ENCODE results near the gene MED28.

MED28 gene

GRCh38 chr4:17587094-17587822, 27.2 kb upstream of the MED28 start:
- no peaks in the 10 kb centered on the region for H3K4me1 ChIP-seq (ENCODE audit: low read length)
- H4K20me1 ChIP-seq (ENCODE audit: insufficient read depth, low read length), result no peaks in the 10 kb centered on the region
- H3K4me3 ChIP-seq (ENCODE audit: low read length), result no peak overlapping the region
- peaks cover 10% of the 10 kb centered on the region for H3K36me3 ChIP-seq (replicated peaks; ENCODE audit: insufficient read depth, low read length)
- TF ChIP-seq CTCF (IDR thresholded peaks at IDR 0.05; ENCODE audit: low read length) (no peak), EZH2phosphoT487 (IDR thresholded peaks at IDR 0.05; ENCODE audit: low read length) (no peak), EZH2 (optimal IDR thresholded peaks at IDR 0.05; ENCODE audit: low read depth, low read length) (no peak)
- peaks cover 42% of the 10 kb centered on the region for H3K79me2 ChIP-seq (ENCODE audit: low read length)
- H3K9ac ChIP-seq (ENCODE audit: low read length), result no peak overlapping the region
- no peak overlapping the region for H3K27ac ChIP-seq (ENCODE audit: low read length)
- no peaks in the 10 kb centered on the region for H3F3A ChIP-seq (ENCODE audit: insufficient read depth, low read length)
- H3K4me2 ChIP-seq (ENCODE audit: low read depth, low read length), result no peak overlapping the region
- H3K9me2 ChIP-seq (replicated peaks; ENCODE audit: insufficient read depth, low read length), result no peaks in the 10 kb centered on the region
- no peak overlapping the region for H2AFZ ChIP-seq (ENCODE audit: low read length)
- no peaks in the 10 kb centered on the region for H3K9me3 ChIP-seq (replicated peaks; ENCODE audit: insufficient read depth, low read length)
- DNase-seq, result no peak
- H3K27me3 ChIP-seq (replicated peaks; ENCODE audit: insufficient read depth, low read length), result no peaks in the 10 kb centered on the region

- Histone ChIP-seq H3K27me3 (replicated peaks; ENCODE audit: insufficient read depth, low read length) (no peaks in the 10 kb centered on the region), H3K27ac (ENCODE audit: low read length) (no peak overlapping the region), H4K20me1 (ENCODE audit: insufficient read depth, low read length) (no peaks in the 10 kb centered on the region), H2AFZ (ENCODE audit: low read length) (no peak overlapping the region), H3K9ac (ENCODE audit: low read length) (no peak overlapping the region), H3K4me3 (ENCODE audit: low read length) (no peak overlapping the region), H3K36me3 (replicated peaks; ENCODE audit: insufficient read depth, low read length) (peaks cover 13% of the 10 kb centered on the region), H3K4me1 (ENCODE audit: low read length) (no peaks in the 10 kb centered on the region), H3K9me3 (replicated peaks; ENCODE audit: insufficient read depth, low read length) (no peaks in the 10 kb centered on the region), H3F3A (ENCODE audit: insufficient read depth, low read length) (no peaks in the 10 kb centered on the region), H3K4me2 (ENCODE audit: low read depth, low read length) (no peak overlapping the region), H3K79me2 (ENCODE audit: low read length) (peaks cover 48% of the 10 kb centered on the region), H3K9me2 (replicated peaks; ENCODE audit: insufficient read depth, low read length) (no peaks in the 10 kb centered on the region)
- no peak for DNase-seq
- no peak for TF ChIP-seq CTCF (IDR thresholded peaks at IDR 0.05; ENCODE audit: low read length)
- no peak for TF ChIP-seq EZH2phosphoT487 (IDR thresholded peaks at IDR 0.05; ENCODE audit: low read length)
- no peak for TF ChIP-seq EZH2 (optimal IDR thresholded peaks at IDR 0.05; ENCODE audit: low read depth, low read length)
Observed at GRCh38 chr4:17589355-17589754, 25.1 kb upstream of the MED28 start.

GRCh38 chr4:17595471-17596005, 18.9 kb upstream of the MED28 start:
- Histone ChIP-seq H3K27me3 (replicated peaks; ENCODE audit: insufficient read depth, low read length) (no peaks in the 10 kb centered on the region), H3K9me2 (replicated peaks; ENCODE audit: insufficient read depth, low read length) (no peaks in the 10 kb centered on the region), H3K4me3 (ENCODE audit: low read length) (no peak overlapping the region), H3F3A (ENCODE audit: insufficient read depth, low read length) (no peaks in the 10 kb centered on the region), H3K36me3 (replicated peaks; ENCODE audit: insufficient read depth, low read length) (peaks cover 10% of the 10 kb centered on the region), H3K4me1 (ENCODE audit: low read length) (no peaks in the 10 kb centered on the region), H3K4me2 (ENCODE audit: low read depth, low read length) (no peak overlapping the region), H3K79me2 (ENCODE audit: low read length) (peaks cover 32% of the 10 kb centered on the region), H3K9me3 (replicated peaks; ENCODE audit: insufficient read depth, low read length) (no peaks in the 10 kb centered on the region), H3K27ac (ENCODE audit: low read length) (peak overlapping the region; percentile 24; the same call in 1 of the 2 replicates), H4K20me1 (ENCODE audit: insufficient read depth, low read length) (no peaks in the 10 kb centered on the region), H2AFZ (ENCODE audit: low read length) (no peak overlapping the region), H3K9ac (ENCODE audit: low read length) (no peak overlapping the region)
- peak; percentile 48 for DNase-seq
- TF ChIP-seq EZH2phosphoT487 (IDR thresholded peaks at IDR 0.05; ENCODE audit: low read length) (no peak), EZH2 (optimal IDR thresholded peaks at IDR 0.05; ENCODE audit: low read depth, low read length) (no peak), CTCF (IDR thresholded peaks at IDR 0.05; ENCODE audit: low read length) (no peak)

Data from MM.1S (cell line).